ENCODE data around the gene MUSK.
"Not testable (repeated sequence)": the region's sequence is repeated elsewhere in the genome, so short reads cannot be mapped to it uniquely, and the experiment has no call there.

MUSK gene

DNA sequence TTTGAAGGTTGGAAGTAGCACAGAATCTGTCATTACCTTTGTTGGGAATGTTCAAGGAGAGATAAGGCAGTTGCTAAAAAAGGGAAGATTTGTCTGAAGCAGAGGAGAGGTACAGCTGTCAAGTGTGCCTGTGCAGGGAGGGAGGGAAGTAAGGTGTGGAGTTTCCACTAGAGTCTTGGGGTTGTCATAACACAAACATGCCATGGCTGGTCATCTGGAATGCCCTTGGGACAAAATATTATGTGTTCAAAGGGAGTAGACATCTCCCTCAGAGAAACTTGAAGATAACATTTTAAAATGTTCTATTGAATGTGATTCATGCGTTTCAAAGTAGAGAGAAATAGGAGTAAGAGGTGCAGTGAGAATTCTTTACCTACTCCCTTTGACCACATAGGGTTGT, 95.0 kb downstream of the MUSK start:
- no peak for DNase-seq (ENCODE audit: low spot score)

DNA sequence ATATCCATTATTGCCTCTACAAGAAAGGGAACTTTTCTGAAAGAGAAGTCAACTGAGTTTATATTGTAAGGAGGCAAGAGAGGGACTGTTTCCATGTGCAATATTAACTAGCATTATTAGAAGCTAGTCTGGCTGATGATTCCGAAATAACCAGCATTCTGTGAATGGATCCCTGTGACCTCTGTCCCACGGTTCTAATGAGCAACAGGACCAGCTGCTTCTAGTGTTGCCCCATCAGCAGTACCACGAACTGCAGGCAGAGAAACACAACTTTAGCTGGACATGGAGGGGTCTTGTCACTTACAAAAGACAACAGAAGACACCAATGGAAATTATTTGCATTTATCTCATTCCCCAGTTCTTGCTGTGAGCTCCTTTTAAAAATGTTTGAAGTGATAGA, 95.4 kb downstream of the MUSK start:
- no peak for DNase-seq (ENCODE audit: low spot score)

DNA sequence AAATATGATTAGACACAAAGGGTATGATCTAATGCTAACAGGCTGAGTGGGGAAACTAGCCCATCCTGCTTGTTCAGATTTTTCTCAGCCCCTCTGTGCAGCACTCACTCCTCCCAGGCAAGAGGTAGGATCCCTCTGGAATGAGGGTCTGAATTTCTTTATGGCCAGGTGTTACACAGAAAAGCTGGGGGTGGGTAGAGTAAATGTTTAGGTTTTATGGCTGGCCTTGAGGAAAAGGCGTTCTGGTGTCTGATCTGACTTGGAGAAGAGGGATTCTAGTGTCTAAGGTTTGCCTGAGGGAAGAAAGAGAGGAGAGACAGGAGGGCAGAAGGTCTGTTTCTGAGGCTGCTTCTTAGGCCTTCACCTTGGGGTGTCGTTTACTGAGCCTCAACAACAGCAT, 97.3 kb downstream of the MUSK start:
- DNase-seq (ENCODE audit: low spot score): no peak

DNA sequence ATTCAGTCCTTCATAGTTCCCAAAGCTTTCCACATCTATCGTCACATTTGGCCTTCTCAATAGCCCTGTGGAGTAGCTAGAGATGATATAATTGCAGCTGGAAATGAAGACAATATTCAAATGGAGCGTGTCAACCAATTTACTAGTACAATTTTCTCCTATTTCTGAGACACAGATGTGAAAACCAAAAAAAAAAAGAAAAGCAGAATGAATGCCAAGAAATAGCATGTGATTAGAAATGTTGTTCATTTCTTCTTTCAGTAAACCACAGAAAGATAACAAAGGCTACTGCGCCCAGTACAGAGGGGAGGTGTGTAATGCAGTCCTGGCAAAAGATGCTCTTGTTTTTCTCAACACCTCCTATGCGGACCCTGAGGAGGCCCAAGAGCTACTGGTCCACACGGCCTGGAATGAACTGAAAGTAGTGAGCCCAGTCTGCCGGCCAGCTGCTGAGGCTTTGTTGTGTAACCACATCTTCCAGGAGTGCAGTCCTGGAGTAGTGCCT, 99.0 kb downstream of the MUSK start:
- peak; percentile 40 for DNase-seq (ENCODE audit: low spot score)

DNA sequence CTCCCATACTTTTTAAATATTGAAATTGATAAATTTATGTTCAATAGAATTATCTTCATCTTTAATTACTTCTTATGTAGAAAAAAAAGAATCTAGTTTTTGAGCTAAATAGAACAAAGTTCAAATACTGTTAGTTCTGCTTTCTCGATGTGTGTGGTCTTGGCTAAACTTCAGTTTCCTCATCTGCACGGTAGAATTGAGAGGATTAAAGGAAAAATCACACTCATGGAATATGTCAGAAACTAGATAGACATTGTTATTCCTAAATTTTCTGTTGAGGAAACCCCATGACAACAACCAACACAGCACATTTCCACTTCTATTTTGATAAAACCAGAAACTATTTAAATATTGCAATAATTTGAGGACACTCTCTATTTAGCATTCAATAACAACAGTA, 100.3 kb downstream of the MUSK start:
- DNase-seq (ENCODE audit: low spot score): no peak

DNA sequence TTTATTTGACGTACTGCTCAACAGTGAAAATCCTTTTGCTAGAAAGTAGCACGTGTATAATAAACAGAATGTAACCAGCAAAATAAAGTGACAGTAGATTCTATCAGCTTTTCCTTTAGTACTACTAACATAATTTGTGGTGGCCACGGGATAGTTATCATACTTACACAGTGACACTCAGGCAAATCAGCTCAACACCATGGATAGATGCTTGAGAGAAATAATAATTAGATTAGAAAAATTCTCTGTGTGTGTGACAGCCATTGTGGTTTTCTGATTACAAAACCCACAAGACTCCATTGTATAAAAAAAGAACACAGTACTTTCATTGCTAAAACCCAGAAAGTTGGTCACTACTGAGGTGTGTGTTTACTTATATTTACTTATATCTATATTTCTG, 101.1 kb downstream of the MUSK start:
- DNase-seq (ENCODE audit: low spot score): peak; percentile 35

DNA sequence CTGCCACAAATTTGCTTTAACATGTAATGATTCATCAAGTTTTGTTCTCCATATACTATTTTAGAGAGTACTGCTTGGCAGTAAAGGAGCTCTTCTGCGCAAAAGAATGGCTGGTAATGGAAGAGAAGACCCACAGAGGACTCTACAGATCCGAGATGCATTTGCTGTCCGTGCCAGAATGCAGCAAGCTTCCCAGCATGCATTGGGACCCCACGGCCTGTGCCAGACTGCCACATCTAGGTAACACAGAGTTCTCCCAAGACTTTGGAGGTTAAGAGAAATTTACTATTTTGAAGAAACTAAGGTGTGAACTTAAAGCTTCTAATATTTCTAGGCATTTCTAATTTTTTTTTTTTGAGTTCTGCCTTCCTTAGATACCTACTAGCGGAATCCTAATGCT, 107.1 kb downstream of the MUSK start:
- DNase-seq (ENCODE audit: low spot score): no peak

DNA sequence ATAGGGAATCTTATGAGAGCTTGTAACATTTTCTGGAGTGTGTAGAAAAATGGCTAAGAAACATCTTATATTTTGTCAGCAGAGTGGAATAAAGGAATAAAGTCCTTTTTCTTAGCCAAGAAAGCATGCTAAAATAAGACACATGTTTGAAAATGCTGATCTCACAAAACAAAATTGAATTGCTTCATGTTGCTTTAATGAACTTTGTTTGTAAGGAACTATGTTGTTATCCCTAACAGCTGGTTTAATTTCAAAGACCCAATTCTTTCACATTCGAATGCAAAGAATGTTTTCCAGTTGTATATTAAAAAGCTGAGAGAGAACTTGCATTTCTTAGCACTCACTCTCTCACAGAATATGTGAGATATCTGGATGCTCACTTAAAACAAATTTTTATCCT, 107.6 kb downstream of the MUSK start:
- DNase-seq (ENCODE audit: low spot score): no peak

DNA sequence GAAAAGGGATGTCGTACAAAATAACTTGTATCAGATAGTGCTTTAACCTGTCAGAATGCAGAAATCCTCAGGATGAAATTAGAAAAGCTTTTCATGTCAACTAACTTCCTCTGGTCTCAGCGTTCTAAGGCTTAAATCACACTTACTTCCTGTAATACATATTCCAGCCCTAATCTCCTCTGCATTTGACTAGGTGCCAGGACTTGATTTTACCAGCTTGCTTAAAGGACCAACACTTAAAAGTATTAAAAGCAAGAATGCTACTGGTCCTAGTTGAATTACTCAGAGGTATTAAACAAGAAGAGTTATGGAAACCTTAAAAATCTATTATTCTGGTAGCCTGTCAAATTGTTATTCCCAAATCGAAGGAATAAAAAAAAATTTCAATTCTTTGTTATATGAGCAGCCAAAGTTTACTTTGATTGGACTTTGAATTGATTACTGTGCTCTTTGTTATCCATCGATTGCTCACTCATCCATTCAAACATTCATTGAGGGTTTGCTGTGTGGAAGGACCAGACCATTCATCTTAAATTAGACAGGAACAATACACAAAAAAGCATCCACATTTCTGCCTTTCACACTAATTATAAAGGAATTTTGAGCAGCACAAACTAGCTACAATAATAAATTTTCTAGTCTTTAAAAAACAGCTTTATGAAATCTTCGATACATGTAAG, 108.7 kb downstream of the MUSK start:
- DNase-seq (ENCODE audit: low spot score): no peak

DNA sequence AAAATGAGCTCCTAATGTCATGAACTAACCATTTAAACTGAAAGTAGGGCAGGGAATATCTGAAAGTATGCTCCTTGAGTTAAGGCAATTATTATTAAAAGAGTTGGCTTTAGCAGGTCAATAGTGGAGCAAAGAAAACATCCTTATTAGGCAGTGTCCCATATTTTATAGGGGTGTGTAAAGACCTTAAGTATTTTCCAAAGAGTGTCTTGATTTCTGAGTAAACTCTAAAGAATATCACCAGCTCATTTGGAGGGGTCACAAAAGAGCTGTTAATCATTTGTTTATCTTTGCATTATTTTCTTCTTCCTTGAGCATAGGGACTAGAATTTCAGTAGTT, 109.3 kb downstream of the MUSK start:
- DNase-seq (ENCODE audit: low spot score): no peak

DNA sequence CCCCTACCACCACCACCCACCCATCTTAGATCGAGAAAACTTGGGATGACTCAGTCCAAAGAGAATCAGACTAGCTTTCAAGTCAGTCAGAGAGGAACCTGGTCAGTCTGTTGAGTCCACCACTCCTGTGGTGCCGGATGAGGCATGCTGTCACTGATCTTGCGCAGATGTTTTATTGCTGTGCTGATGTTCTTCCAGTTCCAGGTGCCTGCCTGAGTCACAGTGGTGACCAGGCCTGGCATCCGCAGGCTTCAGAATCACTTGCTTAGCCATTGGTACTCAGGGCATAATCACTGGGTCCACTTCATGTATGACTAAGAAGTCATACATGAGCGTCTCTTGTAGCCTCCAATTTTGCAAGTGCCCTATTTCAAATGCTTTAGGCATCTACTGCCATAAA, 114.1 kb downstream of the MUSK start:
- DNase-seq (ENCODE audit: low spot score): no peak

DNA sequence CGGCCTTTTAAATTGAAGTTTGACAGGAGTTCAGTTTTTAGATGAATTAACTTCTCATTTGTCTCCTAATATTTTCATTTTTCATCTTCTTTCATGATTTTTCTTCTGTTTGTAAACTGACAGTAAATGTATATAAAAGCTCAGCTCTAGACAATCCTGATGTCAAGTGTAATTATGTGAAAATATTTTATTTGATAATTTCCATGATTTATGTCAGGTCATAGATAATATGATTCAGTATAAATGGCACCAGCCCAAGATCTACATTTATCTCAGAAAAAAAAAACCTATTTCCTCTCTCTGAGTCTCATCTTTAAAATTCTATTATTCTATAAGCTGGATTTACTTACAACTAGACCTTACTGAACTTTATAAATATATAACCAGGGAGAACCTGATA, 115.7 kb downstream of the MUSK start:
- DNase-seq (ENCODE audit: low spot score): no peak

DNA sequence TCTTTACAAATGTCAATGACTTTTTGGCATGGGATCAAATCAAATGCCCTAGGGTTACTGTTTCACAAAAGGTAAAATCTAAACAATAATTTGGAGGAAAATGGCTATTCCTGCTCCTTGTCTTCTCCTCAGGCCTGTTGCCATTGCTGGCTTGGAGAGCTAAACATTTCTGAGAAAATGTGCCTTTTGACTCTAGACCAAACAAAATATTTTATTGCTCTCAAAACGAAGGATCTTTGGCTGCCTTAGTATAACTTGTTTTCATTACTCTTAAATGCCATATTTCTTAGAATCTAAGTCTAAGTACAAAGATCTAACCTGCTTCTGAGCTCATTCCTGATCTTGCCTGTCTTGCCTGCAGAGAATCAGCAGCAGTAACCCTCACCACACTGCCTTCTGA, 116.6 kb downstream of the MUSK start:
- DNase-seq (ENCODE audit: low spot score): no peak

DNA sequence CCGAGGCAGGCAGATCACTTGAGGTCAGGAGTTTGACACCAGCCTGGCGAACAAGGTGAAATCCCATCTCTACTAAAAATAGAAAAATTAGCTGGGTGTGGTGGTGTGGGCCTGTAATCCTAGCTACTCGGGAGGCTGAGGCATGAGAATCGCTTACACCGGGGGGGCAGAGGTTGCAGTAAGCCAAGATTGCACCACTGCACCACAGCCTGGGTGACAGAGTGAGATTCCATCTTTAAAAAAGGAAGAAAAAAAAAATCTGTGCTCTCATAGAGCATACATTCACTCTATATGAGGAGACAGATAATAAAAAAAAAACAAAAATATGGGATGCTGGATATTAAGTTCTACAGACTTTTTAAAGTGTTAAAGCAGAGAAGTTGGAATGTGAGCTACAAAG, 119.8 kb downstream of the MUSK start:
- DNase-seq (ENCODE audit: low spot score): not testable (repeated sequence)

DNA sequence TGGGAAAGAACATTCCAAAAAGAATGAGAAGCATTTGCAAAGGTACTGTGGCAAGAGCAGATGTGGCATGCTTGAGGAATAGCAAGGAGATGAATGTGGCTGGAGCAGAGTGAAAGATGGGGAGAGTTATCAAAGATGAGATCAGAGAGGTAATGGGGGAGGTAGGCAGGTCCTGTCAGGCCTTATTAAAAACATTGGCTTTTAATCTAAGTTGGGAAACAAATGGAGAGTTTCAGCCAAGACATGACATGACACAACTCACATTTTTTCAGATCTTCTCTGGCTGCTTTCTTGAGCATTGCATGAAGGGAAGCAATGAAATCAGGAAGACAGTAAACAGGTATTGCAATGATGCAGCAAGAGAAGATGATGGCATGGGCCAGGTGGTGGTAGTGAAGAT, 120.3 kb downstream of the MUSK start:
- DNase-seq (ENCODE audit: low spot score): no peak

DNA sequence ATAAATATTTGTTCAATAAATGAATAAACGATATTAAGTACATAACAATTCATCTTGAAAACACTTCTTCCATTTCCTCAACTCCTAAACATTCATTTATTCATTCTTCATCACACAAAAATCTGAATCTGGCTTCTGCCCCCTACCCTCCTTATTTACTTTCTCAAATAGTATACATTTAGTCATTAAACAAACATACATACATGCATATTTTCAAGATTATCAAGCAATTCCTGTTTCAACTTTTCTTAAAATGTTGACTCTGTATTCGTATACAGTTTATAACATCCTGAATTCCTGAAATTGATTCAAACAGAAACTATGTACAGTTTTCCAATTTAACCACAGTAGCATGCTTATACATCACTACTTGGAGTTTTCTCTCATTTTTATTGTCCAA, 129.0 kb downstream of the MUSK start:
- no peak for DNase-seq (ENCODE audit: low spot score)

DNA sequence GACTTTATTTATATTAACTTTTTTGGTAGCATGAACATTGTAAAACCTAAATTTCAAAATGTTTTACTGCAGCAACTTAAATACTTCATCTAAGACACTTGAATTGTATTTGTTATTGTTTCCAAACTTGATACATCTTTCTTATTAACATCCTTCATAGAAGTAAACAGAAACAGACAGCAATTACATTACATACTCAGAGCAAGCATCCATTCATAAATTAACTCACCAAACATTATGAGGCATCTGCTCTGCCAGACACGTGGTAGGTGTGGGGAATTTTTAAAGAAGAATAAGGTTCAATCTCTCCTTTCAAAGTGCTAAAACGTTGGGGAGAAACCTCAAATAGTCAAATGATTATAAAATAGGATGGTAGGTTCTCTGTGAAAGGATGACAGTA, 130.8 kb downstream of the MUSK start:
- no peak for DNase-seq (ENCODE audit: low spot score)

DNA sequence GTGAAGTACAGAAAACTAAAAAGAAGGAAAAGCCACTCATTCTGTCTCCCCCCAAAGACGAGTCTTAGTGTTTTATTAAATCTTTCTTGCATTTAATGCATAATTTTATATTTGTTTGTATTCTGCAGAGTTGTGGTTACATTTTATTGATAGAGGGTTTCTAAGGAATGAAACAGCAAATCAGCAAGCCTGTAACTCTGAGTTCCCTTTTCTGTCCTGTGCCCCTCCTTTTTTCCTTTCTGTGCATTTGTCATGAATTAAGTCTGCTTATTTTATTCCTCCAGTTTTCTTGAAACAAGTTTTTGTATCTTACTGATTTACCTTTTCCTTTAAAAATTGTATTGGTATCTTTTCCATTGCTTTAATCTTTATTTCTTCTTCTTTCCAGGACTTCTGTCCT, 132.8 kb downstream of the MUSK start:
- DNase-seq (ENCODE audit: low spot score): no peak

DNA sequence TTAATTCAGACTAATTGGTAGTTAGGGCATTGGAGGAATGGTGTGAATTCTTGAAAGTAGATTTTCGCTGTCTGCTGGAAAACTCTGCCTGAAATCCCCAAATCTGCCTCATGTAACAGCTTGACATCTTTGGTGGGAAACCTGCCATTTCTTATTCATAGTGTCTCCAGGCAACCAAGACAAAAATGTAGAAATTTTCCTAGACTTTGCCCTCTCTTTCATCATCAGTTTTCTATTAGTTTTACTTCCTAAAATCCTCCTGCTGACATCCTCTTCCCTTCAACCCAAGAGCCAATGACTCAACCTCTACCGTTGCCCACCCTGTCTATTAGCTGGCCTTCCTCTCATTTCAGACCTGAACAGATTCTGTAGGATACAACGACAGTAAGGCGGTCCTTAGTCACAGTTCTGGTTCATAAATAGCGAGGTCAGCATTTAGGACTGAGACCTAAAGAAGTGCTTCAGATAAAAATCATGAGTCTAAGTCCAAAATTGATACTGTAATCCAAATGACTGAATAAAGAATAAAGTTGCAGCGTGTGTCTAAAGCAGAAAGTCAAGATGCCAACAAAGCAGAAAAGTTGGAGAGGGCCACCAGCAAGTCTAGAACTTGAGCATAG, 133.9 kb downstream of the MUSK start:
- DNase-seq (ENCODE audit: low spot score): peak; percentile 63

DNA sequence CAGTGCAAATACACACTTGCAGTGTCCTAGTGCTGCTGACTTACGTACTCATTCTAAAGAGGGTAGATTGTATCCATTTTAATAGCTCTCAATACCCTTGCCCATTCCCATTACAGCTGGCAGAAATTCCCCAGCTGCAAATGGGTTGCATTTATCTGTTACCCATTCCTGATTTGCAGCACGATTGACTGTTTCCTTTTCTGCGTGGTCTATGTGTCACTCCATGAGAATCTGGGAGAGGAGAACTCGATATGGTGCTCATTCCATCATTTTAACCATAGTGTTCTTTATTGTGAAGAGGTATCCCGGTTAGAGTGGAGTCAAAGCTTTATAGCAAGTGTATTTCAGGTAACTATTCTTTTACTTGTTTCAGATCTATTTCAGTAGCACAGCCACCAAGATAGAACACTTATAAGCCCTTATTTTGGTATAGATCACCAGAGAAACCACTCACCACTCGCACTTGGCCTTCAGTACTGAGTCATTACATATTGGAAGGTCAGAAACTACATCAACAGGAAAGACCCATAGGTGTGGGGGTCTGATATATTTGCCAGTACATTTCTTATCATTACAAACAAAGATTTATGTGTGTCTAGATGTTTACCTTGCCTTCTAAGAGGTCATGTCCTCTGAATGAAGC, 139.5 kb downstream of the MUSK start:
- DNase-seq (ENCODE audit: low spot score): no peak

DNA sequence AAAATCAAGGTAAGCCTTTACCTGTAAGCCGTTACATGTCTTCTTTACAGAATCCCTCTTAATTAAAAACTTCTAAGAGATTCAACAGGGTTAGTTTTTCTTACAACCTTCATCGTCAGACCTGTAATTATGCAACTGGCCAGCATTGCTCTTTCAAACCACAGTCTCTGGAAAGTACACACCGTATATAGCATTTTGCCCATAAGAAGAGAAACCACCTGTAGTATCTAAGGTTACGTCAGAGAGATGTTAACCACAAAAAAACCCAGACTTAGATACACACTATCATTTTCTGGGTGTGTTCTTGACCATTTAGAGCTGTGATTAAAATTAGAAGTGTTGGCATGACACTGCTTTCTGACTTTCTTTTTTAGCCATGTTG, 140.0 kb downstream of the MUSK start:
- DNase-seq (ENCODE audit: low spot score): no peak

DNA sequence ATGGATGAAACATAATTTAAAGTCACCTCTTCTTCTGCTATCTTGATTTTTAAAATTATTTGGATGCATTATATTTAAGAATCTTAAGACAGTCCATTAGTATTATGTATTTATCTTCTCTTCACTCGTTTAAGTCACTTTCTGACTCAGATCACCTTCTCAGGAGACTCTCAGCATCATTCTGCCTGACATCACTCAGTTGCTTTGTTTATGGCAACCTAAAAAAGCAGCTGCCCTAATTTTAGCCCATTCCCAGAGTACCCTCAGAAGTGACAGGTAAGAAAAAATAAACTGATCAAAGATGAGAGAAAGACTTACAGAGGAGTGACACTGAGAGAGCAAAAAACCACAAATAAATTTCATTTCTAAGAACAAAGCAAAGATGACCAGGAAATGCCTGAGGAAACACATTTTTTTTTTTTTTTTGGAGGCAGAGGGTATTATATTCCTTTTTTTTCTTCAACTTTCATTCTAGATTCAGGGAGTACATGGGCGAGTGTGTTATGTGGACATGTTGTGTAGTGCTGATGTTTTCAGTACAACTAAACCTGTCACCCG, 140.5 kb downstream of the MUSK start:
- DNase-seq (ENCODE audit: low spot score): no peak

DNA sequence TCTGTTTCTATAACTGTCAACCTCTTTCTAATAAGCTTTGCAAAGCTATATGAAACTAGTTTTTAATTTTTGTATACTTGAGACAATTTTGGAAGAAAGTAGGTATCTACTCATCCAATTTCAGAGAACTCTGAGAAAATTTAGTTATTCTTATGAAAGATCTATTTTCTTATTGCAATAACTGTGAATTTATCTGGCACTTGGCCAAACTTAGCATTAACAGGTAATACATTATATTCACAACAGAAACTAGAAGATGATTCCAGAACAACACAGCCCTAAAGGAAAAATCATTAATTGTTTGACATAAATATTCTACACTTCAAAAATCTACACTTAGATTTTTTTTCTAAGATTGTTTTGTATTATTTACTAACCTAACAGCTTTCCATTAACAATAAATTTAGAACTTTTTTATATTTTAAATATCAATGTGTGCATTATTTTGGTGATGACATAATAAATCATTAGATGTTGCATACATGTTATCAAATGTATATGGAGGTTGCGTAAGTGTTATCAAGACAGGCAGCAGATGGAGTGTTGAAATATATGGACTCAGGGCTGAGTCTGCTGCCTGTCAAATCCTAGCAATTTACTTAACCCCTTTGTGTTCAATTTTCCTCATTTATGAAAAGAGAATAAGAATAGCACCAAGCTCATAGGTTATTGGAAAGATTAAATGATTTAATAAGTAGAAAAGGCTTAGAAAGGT, 141.8 kb downstream of the MUSK start:
- no peak for DNase-seq (ENCODE audit: low spot score)
